GM19240 (cell line): Measurements from ENCODE around the gene SH3BP4.

ENCODE experiments used
- DNase-seq: peaks from one replicate; pipeline ENCODE4 v3.0.0; 2011; ENCODE audit warnings: low spot score; ENCODE audit not compliant: insufficient read length

Gene SH3BP4, protein sequence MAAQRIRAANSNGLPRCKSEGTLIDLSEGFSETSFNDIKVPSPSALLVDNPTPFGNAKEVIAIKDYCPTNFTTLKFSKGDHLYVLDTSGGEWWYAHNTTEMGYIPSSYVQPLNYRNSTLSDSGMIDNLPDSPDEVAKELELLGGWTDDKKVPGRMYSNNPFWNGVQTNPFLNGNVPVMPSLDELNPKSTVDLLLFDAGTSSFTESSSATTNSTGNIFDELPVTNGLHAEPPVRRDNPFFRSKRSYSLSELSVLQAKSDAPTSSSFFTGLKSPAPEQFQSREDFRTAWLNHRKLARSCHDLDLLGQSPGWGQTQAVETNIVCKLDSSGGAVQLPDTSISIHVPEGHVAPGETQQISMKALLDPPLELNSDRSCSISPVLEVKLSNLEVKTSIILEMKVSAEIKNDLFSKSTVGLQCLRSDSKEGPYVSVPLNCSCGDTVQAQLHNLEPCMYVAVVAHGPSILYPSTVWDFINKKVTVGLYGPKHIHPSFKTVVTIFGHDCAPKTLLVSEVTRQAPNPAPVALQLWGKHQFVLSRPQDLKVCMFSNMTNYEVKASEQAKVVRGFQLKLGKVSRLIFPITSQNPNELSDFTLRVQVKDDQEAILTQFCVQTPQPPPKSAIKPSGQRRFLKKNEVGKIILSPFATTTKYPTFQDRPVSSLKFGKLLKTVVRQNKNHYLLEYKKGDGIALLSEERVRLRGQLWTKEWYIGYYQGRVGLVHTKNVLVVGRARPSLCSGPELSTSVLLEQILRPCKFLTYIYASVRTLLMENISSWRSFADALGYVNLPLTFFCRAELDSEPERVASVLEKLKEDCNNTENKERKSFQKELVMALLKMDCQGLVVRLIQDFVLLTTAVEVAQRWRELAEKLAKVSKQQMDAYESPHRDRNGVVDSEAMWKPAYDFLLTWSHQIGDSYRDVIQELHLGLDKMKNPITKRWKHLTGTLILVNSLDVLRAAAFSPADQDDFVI

DNA sequence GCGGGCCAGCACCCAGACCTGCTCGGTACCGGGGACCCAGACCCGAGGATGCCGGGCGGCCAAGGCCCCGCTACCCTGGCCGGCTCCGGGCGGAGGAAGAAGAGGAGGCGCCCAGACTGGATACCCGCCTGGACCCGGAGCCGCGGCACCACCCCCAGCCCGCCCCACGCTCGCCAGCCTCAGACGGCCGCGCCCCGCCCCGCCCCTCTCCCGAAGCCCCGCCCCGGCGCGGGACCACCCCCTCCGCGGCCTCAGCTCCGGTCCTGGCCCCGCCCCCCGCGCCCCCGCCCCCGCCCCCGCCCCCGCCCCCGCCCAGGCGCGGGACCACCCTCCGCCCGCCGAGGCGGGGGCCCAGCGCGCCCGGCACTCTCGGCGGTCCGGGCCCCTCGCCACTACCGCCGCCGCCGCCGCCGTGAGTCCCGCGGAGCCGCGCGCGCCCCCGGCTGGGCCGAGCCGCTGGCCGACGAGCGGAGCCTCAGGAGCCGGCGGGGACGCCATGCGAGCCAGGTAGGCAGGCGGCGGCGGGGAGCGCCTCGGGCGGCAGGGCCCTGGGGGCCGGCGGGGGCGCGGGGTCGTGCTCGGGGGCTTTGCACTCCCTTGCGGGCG lies at the start of gene SH3BP4:
Gene SH3BP4 (plus strand): TSS at position 354 of the 606 bp plus-strand sequence. CDS start 82,986 bp downstream, outside the sequence.
- no peak for DNase-seq

DNA sequence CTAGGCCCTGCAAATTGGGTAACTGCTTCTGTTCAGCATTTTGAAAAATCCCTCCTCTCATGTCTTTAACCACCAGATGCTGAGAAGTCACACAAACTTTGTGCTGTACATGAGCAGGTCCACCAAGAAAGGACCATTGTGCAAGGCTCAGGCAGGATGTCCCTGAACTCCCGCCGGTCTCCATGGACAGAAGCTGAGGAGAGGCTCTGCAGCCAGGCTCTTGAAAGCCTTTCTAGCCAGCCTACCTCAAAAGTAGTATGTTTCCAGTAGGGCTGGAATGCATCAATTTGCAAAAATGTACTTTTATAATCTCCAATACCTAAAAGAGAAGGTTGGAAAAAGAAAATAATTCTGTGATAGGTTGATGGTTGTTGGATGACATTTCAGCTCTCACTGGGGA lies 47.0 kb upstream of the SH3BP4 start:
- DNase-seq, result no peak

DNA sequence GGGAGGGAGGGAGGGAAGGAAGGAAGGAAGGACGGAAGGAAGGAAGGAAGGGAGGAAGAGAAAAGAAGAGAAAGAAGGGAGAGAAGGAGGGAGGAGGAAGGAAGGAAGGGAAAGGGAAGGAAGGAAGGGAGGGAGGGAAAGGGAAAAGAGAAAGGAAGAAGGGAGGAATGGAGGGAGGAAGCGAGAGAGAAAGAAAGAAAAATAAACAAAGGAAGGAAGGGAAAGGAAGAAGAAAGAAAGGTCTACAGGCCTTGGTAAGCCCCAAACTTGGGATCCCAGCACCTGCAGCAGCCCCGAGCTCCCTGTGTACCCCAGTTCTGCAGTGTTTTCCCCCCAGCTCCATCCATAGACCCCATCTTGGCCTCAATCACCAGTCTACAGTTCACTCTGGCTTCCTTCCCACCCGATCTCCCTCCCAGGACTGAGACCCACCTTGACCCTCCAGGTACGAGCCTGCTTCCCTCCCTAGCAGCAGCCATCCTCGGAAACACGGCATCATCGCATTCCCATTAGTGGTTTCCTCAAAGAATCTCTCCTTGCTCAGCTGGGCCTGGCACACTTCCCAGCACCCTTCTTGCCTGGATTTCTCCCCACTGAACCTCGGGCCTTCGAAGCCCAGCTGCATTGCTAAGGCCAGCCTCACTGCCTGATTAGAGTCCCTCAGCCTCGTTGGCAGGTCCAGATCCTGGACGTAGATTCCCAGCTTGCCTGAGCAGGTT lies 46.1 kb upstream of the SH3BP4 start:
- DNase-seq, result no peak

DNA sequence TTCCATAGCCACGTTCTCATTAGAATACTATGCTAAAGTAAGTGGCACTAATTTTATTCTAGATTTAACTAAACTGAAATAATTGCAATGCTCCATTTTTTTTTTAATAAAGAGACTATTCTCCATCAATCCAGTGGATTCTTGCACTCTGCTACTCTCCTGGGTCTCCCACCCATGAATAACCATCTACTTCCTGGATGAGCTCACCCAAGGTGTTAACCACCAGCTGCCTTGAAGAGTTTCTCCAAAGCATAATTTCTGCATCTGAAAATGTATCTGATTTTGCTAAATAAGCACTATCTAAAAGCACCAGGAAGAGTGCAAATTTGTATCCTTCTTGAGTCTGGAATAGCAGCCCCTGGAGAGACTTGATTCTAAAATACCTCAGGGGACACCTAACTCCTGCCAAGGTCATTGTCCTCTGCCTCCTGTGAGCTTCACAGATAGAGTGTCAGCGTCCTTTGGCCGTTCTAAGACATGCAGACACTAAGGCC lies 41.6 kb upstream of the SH3BP4 start:
- no peak for DNase-seq

DNA sequence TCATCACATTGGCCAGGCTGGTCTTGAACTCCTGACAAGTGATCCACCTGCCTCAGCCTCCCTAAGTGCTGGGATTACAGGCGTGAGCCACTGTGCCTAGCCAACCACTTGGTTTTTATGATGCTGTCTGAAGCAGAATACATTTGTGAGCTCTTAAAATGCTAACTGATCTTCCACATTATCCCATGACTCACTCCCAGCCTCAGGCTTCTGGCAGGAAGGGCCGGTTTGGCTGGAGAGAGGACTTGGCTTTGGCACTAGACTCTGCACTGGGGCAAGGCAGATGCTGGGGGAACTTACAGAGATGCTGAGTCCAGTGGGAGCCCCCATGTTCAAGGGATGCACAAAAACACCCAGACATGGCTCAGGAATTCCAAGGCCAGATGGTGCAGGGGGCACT lies 40.5 kb upstream of the SH3BP4 start:
- no peak for DNase-seq

DNA sequence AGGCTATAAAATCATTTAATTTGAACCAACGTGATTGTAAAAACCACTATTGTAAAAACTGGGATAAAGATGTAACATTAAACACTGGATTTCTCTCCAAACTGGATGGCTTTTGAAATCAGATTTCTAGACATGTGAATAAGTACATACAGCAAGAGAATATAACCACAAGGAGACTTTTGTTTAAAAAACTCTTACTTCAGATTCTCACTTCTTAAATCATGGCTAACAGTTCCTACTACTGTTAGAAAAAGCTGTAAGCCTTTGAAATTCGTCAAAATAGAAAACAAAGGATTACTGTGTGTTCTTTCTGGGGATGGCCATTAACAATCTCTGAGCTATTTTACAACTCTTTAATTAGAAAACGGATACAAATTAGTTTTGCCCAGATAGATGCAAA lies 39.4 kb upstream of the SH3BP4 start:
- DNase-seq, result no peak

DNA sequence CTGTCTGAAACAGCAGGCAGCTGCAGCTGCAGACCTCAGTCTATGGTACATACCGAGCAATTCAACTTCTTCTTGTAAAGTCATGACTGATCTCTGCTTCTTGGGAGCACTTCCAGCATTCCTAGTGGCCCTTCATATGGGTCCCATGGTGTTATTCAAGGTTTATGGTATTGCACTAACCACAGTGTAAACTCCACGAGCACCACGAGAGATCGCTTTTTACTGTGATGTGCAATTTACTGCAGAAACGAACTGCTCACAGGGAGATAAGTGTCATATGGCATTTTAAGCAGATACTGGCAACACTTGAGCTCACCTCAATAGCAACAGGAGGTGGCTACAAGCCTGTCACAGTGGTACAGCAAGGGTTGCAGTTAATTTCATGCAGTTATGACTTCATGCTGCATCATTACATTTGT lies 38.6 kb upstream of the SH3BP4 start:
- DNase-seq, result no peak

DNA sequence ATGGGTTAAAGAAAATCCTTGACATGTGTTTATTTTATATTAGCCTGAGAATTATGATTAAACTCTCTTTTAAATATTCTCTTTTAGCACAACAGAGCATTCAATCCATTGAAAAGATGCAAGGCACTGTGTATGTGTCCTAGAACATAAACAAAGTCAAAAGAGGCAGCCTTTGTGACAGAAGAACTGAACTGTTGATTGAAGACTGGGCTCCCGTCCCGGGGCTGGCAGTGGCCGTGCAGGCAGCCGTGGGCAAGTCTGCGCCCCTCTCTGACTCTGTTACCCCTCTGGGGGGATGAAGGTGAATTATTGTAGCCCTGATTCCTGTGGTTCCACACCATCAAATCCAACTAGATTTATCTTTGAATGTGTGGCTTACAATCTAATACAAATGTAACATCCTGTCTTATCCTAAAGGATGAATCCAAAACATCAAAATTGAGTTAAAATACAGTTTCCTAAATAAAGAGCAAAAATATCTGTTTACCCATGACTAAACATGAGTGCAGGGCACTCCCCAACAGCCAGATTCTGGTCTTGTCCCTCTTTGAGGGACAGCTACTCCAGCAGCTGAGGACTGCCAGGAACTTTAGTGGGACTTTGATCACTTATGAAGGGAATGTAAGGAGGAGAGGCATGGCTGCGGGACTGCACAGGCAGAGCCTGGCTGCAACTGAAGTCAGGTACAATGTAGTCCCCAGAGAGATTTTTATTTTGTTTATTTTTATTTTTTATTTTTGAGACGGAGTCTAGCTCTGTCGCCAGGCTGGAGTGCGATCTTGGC lies 37.3 kb upstream of the SH3BP4 start:
- DNase-seq, result no peak

DNA sequence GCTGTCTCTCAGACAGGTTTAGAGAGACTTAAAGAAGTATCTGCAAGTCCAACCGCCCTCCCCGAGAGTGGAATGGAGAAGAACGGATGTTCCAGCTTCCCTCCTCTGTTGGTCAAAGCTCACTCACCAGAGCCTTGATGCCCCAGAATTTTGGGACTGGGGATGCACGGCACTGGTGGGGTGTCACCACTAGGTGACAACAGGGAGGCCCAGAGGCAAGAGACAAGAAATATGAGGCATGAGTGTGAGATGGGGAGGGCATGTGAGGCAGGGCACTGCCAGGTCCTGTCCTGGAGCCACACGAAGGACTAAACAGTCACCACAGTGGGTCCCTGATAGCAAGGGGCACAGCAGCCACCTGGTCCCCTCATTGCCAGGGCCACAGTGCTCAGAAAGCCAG lies 35.1 kb upstream of the SH3BP4 start:
- DNase-seq, result no peak

DNA sequence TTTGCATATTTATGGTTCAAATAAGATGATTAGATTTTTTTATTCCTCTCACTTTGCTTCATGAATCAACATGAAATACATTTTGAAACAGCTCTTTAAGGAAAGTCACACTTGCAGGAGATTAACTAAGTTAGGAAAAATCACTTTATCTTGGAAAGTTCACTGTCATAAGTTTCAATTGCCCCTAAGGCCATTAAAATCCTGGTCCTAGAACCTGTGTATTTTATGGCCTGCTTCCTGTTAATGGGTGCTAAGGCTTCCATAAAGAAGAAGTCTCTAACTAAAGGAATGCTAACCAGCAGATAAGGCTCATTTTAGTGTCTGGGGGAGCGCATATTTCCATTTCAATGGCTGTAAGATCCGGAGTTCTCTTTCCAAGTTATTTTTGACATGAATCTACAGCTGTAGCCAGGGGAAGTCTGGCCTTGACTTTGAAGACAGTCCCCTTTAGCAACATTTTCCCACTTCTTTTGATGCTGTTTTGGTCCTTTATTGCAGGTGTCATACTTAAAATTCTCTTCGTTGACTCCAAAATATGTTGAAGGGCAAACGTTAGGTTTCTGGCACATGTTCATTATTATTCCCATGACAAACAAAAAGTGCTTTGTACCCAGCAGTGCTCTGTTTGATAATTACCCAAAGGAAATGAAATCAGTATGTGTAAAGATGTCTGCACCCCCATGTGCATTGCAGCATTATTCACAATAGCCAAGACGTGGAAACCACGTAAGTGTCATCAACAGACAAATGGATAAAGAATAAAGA lies 34.4 kb upstream of the SH3BP4 start:
- no peak for DNase-seq

DNA sequence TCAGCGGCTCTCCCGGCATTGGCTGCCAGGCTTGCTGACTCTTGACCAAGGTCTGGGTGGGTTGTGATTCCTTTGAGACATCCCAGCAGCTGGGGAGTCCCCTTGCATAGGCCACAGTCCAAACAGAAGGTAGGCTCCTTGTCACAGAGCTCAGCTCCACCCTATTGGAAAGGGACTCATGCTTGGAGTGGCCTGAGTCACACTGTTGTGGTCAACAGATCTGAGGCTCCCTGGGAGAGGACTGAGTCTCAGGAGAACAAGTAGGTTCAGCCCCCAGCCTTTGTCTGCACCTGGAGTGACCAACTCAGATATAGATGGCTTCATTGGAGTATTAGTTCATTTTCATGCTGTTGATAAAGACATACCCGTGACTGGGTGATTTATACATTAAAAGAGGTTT lies 32.1 kb upstream of the SH3BP4 start:
- DNase-seq, result no peak

DNA sequence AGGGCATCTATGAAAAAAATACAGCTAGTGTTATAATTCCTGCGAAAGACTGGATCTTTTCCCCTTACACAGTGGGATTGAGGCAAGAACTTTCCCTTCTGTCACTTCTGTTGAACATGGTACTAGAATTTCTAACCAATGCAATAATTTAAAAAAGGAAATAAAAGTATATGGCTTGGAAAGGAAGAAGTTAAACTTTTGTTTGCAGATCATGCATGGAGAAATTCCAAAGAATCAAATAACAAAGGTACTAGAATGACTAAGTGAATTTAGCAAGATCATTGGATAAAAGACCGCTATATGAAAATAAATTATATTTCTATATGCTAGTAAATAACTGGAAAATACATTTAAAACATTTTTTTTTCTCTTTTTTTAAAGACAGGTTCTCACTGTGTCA lies 31.0 kb upstream of the SH3BP4 start:
- DNase-seq, result no peak

DNA sequence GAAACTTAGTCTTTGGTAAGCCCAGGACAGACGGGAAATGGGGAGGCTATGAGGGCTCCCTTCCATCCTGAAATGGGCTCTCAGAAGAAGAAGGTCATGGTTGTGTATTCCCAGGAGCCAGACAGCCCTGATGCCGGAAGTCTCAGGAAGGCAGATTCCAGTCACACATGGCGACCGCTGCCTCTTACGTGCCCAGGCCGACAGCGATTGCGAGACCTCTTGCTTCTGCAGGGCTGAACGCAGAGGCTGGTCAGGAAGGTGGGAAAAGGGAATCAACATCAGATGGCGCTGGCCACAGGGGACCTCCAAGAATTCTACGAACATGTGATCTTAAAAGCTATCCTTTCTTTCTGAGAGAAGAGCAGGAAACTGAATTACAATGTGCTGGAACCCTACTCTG lies 22.8 kb upstream of the SH3BP4 start:
- no peak for DNase-seq

DNA sequence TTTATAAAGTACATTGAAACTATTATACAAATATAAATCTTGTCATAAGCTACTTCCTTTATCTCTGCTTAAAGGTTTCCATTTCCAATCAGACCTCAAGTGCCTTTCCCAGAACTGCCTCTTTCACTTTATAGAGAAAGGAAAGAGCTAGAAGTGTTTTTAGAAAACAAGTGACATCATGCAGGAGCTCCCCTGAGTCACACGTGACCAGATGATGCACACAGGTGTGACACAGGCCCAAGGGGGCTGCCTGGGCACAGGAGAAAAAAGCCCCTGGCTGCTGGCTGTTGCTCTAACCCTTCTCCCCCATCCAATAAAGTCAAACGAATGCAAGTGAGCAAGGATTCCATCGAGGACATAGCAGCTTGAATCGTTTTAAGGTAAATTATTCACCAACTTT lies 21.4 kb upstream of the SH3BP4 start:
- no peak for DNase-seq

DNA sequence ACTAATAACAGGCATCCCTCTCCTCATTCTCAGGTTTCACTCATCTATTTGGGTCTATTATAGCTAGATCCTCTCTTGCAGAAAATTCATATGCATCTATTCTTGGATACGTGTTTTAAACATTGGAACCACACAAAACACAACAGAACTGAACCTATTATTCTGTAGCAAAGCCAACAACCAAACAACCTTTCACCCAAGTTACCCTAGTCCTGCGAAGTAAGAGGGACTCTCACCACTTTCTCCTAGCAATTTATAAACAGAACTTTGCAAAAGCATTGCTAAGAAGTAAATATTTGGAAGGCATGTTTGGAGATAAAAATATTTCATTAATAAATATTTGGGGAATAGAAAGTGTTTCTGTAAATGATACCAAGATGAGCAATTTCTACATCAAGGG lies 20.4 kb upstream of the SH3BP4 start:
- no peak for DNase-seq

DNA sequence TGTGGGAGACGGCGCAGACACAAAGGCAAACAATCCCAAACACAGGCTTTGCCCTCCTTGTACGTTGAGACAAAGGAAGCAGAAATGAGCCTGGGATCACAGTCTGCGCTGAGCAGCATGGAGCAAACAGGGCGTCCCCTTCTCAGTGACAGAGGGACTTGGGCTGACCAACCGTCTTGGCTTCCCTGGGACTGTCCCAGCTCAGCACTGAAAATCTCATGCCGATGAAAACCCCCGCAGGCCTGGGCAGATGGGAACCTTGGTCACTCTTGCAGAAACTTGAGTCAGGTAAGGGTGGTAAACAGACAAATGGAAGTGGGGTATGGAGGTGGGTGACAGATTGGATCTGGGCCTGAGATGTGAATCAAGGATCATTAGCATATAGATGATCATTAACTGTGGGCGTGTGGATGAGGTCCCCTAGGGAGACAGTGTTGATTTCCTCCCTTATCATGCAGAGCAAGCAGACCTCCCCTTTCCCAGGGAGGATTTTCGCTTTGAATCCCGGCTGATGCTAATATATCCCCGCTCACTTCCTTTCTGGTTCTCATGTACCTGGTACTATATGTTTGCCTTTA lies 19.1 kb upstream of the SH3BP4 start:
- no peak for DNase-seq

DNA sequence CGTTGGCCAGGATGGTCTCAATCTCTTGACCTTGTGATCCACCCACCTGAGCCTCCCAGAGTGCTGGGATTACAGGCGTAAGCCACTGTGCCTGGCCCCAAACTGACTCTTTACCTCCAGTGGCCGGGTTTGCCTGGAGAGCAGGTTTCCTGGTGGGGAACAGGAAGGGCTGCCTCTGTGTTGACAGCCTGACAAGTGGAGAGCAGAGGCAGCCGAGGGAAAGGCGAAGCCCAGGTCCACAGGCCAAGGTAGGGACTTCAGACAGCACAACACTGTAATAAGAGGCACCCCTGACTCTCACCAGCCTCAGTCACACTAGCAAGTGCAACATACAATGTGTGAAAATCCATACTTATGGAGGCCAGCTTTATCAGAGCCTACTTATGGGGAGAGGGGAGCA lies 16.5 kb upstream of the SH3BP4 start:
- DNase-seq, result no peak

DNA sequence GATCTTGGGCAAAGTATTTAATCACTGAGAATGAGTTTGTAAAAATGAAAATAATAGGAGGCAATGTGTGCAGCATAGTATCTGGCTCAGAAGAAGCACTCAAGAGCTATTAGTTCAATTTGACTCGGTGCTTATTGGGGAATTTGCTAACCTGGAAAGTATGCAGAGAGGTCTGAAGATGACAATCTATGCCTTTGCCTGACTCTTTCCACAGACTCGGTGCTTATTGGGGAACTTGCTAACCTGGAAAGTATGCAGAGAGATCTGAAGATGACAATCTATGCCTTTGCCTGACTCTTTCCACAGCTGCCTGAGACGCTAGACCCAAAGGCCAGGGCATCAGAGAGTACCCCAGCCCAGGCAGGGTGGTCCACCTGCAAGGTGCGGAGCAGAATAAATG lies 12.2 kb upstream of the SH3BP4 start:
- no peak for DNase-seq

DNA sequence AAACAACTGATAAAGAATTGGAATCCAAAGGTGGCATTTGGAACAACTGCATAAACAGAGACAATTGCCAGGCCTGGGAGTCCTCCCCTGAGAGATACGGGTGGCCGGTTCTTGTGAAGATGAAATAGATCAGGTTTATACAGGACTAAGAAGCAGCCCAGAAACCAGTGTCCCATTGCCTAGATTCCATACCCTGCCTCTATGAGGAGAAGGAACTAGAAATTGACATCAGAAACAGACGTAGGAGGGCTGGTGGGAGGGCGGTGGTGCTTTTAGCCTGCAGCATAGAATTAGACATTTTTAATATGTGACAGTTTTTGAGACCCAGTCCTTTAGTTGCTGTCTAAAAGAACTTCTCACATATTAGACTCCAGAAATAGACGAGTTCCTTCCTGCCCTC lies 11.8 kb upstream of the SH3BP4 start:
- no peak for DNase-seq
